Endothelial cell of umbilical vein (primary cell): ENCODE measurements around the gene BTBD8.

Experiments
- FOS ChIP-seq: IDR thresholded peaks from 2 replicates; pipeline ENCODE4 v1.6.1; 2011; ENCODE audit warnings: mild to moderate bottlenecking, low read length, moderate library complexity, borderline replicate concordance; ENCODE audit not compliant: insufficient read depth
- MYC ChIP-seq: IDR thresholded peaks from one replicate; pipeline ENCODE4 v1.6.1; 2011; ENCODE audit warnings: mild to moderate bottlenecking, low read depth, low read length
- POLR2A ChIP-seq: IDR thresholded peaks from 2 replicates; pipeline ENCODE4 v1.6.1; 2012; ENCODE audit warnings: low read depth, mild to moderate bottlenecking, control low read depth, low read length
- POLR2AphosphoS5 ChIP-seq: IDR thresholded peaks from 2 replicates; pipeline ENCODE4 v1.6.1; 2012; ENCODE audit warnings: low read depth, mild to moderate bottlenecking, control low read depth, low read length, moderate library complexity; ENCODE audit not compliant: insufficient read depth
- TF ChIP-seq, protein P1 (sequence below), 2 donors: IDR thresholded peaks; 1 replicate in 1 of 2; 2 replicates in 1 of 2; pipeline ENCODE4 v1.5.1; 2011; ENCODE audit warnings: low read length in 2 of 2, mild to moderate bottlenecking in 2 of 2, moderate library complexity in 2 of 2, control low read depth in 1 of 2, inconsistent platforms in 1 of 2, low read depth in 1 of 2; ENCODE audit not compliant: insufficient read depth in 1 of 2; ENCODE audit errors: extremely low read depth in 1 of 2
- TF ChIP-seq, protein P2 (sequence below): IDR thresholded peaks from 2 replicates; pipeline ENCODE4 v1.6.1; 2011; ENCODE audit not compliant: insufficient read depth, insufficient read length

DNA sequence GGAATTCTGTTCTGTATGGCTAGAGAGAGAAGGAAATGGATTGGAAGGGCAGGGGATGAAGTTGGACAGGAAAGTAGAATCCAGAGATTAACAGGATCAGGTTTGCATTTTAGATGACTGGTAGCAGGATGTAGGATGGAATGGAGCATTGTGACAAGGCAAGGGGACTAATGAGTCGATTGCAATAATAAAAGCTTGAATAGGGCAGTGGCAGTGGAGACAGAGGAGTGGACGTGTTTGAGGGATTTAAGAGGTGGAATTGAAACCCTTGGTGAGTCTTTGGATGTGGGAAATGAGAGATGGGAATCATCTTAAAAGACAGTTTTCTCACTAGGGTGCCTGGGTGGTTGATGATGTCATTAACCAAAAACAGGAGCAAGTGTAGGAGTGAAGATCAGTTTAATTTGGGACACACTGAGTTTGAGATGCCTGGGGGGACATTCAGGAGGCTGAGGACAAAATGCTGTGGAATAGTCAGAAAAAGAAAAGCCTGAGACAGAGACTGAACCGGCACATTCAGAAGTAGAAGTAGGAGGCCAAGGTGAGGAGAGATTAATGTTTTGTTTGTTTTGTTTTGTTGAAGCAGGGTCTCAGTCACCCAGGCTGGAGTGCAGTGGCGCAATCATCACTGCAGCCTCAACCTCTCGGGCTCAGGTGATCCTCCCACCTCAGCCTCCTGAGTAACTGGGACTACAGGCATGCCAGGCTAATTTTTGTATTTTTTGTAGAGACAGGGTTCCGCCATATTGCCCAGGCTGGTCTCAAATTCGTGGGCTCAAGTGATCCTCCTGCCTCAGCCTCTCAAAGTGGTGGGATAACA is 108.5 kb downstream of the BTBD8 start:
- TF ChIP-seq, protein P1, sequence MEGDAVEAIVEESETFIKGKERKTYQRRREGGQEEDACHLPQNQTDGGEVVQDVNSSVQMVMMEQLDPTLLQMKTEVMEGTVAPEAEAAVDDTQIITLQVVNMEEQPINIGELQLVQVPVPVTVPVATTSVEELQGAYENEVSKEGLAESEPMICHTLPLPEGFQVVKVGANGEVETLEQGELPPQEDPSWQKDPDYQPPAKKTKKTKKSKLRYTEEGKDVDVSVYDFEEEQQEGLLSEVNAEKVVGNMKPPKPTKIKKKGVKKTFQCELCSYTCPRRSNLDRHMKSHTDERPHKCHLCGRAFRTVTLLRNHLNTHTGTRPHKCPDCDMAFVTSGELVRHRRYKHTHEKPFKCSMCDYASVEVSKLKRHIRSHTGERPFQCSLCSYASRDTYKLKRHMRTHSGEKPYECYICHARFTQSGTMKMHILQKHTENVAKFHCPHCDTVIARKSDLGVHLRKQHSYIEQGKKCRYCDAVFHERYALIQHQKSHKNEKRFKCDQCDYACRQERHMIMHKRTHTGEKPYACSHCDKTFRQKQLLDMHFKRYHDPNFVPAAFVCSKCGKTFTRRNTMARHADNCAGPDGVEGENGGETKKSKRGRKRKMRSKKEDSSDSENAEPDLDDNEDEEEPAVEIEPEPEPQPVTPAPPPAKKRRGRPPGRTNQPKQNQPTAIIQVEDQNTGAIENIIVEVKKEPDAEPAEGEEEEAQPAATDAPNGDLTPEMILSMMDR (IDR thresholded peaks at IDR 0.05; ENCODE audit: extremely low read depth in 1 of 2, insufficient read depth in 1 of 2, low read depth in 1 of 2, low read length in 2 of 2), result no peak
- no peak for TF ChIP-seq MYC
- TF ChIP-seq, protein P2, sequence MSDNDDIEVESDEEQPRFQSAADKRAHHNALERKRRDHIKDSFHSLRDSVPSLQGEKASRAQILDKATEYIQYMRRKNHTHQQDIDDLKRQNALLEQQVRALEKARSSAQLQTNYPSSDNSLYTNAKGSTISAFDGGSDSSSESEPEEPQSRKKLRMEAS, result no peak
- no peak for TF ChIP-seq POLR2AphosphoS5
- no peak for TF ChIP-seq POLR2A
- no peak for TF ChIP-seq FOS
